ENCODE measurements around the gene ERAL1.
"Not testable (repeated sequence)": the region's sequence is repeated elsewhere in the genome, so short reads cannot be mapped to it uniquely, and the experiment has no call there.

ERAL1 gene

GRCh38 chr17:28897769-28898526 lies 43.1 kb downstream of the ERAL1 start:
- DNase-seq (ENCODE audit: low read depth, low spot score), result no peak

- DNase-seq (ENCODE audit: low read depth, low spot score), result no peak
Observed at GRCh38 chr17:28898527-28898955, 43.7 kb downstream of the ERAL1 start.

GRCh38 chr17:28899212-28899815 lies 44.5 kb downstream of the ERAL1 start:
- DNase-seq (ENCODE audit: low read depth, low spot score), result no peak

- no peak for DNase-seq (ENCODE audit: low read depth, low spot score)
Observed at GRCh38 chr17:28900986-28901726, 46.3 kb downstream of the ERAL1 start.

GRCh38 chr17:28901866-28902818 lies 47.3 kb downstream of the ERAL1 start:
- no peak for DNase-seq (ENCODE audit: low read depth, low spot score)

- DNase-seq (ENCODE audit: low read depth, low spot score), result peak; percentile 67
Observed at GRCh38 chr17:28902819-28903545, 48.2 kb downstream of the ERAL1 start, which contains the start of gene DHRS13. Gene DHRS13 (minus strand): TSS chr17:28903079. CDS start chr17:28902944, 135 bp downstream.

GRCh38 chr17:28903546-28903841 lies 48.7 kb downstream of the ERAL1 start:
- DNase-seq (ENCODE audit: low read depth, low spot score), result not testable (repeated sequence)

GRCh38 chr17:28904800-28905199 lies 50.0 kb downstream of the ERAL1 start:
- DNase-seq (ENCODE audit: low read depth, low spot score), result no peak

GRCh38 chr17:28906276-28906675 lies 51.5 kb downstream of the ERAL1 start:
- DNase-seq (ENCODE audit: low read depth, low spot score), result no peak

- DNase-seq (ENCODE audit: low read depth, low spot score), result no peak
Observed at GRCh38 chr17:28906706-28907438, 52.1 kb downstream of the ERAL1 start.

- DNase-seq (ENCODE audit: low read depth, low spot score), result no peak
Observed at GRCh38 chr17:28907709-28908475, 53.1 kb downstream of the ERAL1 start.

- DNase-seq (ENCODE audit: low read depth, low spot score), result no peak
Observed at GRCh38 chr17:28908640-28909167, 53.9 kb downstream of the ERAL1 start.

- no peak for DNase-seq (ENCODE audit: low read depth, low spot score)
Observed at GRCh38 chr17:28910534-28910933, 55.7 kb downstream of the ERAL1 start.

Data from smooth muscle cell of the brain vasculature (primary cell).